Activated T-cell treated with anti-CD3 and anti-CD28 coated beads, Interleukin-2, amount 50 U/mL, for 72 hours (primary cell): Measurements from ENCODE around the gene UROC1. TPM values are rescaled to one million over a fixed set of nuclear protein-coding genes. Genes with fewer than 3 reads are reported as not detected.

Experiments
- ATAC-seq, 2 donors: fragments of 150-1000 bp; cut with Tn5 transposase; replicated peaks in 1 of 2; 2 replicates each; pipeline ENCODE4 v1.10.0; 2021; ENCODE audit warnings: moderate library complexity in 2 of 2, mild to moderate bottlenecking in 1 of 2
- DNase-seq, 2 donors: peaks; one replicate each; pipeline ENCODE4 v3.0.0; 2021 to 2022; ENCODE audit warnings: mixed read lengths in 1 of 2
- H3K27ac Mint-ChIP-seq: one replicate; pipeline ENCODE4 v1.8.0; 2022; ENCODE audit warnings: mild to moderate bottlenecking, moderate library complexity, mixed read lengths
- H3K27me3 Mint-ChIP-seq: one replicate; pipeline ENCODE4 v1.8.0; 2022; ENCODE audit warnings: low read depth, mixed read lengths
- H3K36me3 Mint-ChIP-seq, 2 donors: one replicate each; pipeline ENCODE4 v1.8.0; 2022; ENCODE audit warnings: mixed read lengths in 2 of 2, mild to moderate bottlenecking in 1 of 2; ENCODE audit not compliant: insufficient read depth in 2 of 2
- H3K4me1 Mint-ChIP-seq: one replicate; pipeline ENCODE4 v1.8.0; 2022; ENCODE audit warnings: low read depth, mixed read lengths
- H3K4me3 Mint-ChIP-seq, 2 donors: one replicate each; pipeline ENCODE4 v1.8.0; 2022; ENCODE audit warnings: mild to moderate bottlenecking in 2 of 2, mixed read lengths in 2 of 2, moderate library complexity in 2 of 2
- H3K9me3 Mint-ChIP-seq, 2 donors: one replicate each; pipeline ENCODE4 v1.8.0; 2022; ENCODE audit warnings: mixed read lengths in 2 of 2
- total RNA-seq, 2 donors: library from RNA; stranded (reverse); gene quantifications; one replicate each; pipeline ENCODE4 v1.2.3, GENCODE V29; 2022

Gene UROC1
- total RNA-seq, 2 donors from 2014 or later, result not detected

- Mint-ChIP-seq H3K4me3 (no peak overlapping the region), H3K27me3 (no peaks in the 10 kb centered on the region), H3K36me3 (no peaks in the 10 kb centered on the region), H3K9me3 (no peaks in the 10 kb centered on the region), H3K4me1 (peaks cover 14% of the 10 kb centered on the region), H3K27ac (no peak overlapping the region)
- peak; percentile 50 to 67 for ATAC-seq
- peak in 1 of 2 donors; percentile 13 for DNase-seq
Measured at GRCh38 chr3:126487151-126487771, 30.3 kb downstream of the UROC1 start.

- H3K27ac Mint-ChIP-seq, result no peak overlapping the region
- H3K9me3 Mint-ChIP-seq, result no peaks in the 10 kb centered on the region
- H3K36me3 Mint-ChIP-seq, result no peaks in the 10 kb centered on the region
Measured at GRCh38 chr3:126486360-126486847, 31.2 kb downstream of the UROC1 start.

GRCh38 chr3:126485956-126486355, 31.6 kb downstream of the UROC1 start:
- ATAC-seq (no peak), DNase-seq (no peak)
- Mint-ChIP-seq H3K27me3 (no peaks in the 10 kb centered on the region), H3K27ac (no peak overlapping the region), H3K9me3 (no peaks in the 10 kb centered on the region), H3K4me3 (no peak overlapping the region), H3K36me3 (no peaks in the 10 kb centered on the region), H3K4me1 (peaks cover 14% of the 10 kb centered on the region)

More at GRCh38 chr3:126486360-126486847, 31.2 kb downstream of the UROC1 start:
- no peak for DNase-seq
- Mint-ChIP-seq H3K27me3 (no peaks in the 10 kb centered on the region), H3K4me3 (no peak overlapping the region), H3K4me1 (peaks cover 14% of the 10 kb centered on the region)
- no peak for ATAC-seq

GRCh38 chr3:126485176-126485897, 32.2 kb downstream of the UROC1 start:
- H3K4me3 Mint-ChIP-seq, result no peak overlapping the region
- H3K9me3 Mint-ChIP-seq, result no peaks in the 10 kb centered on the region
- no peak for ATAC-seq
- no peak overlapping the region for H3K27ac Mint-ChIP-seq
- DNase-seq, result no peak
- H3K4me1 Mint-ChIP-seq, result peaks cover 14% of the 10 kb centered on the region
- no peaks in the 10 kb centered on the region for H3K36me3 Mint-ChIP-seq
- H3K27me3 Mint-ChIP-seq, result no peaks in the 10 kb centered on the region

- peaks cover 14% of the 10 kb centered on the region for H3K4me1 Mint-ChIP-seq
- DNase-seq (no peak), ATAC-seq (no peak)
- H3K27ac Mint-ChIP-seq, result no peak overlapping the region
- H3K27me3 Mint-ChIP-seq, result no peaks in the 10 kb centered on the region
- no peak overlapping the region for H3K4me3 Mint-ChIP-seq
- H3K36me3 Mint-ChIP-seq, result no peaks in the 10 kb centered on the region
- no peaks in the 10 kb centered on the region for H3K9me3 Mint-ChIP-seq
Measured at GRCh38 chr3:126484662-126485061, 32.9 kb downstream of the UROC1 start.

GRCh38 chr3:126484148-126484547, 33.4 kb downstream of the UROC1 start:
- ATAC-seq (no peak), DNase-seq (no peak)
- Mint-ChIP-seq H3K27ac (no peak overlapping the region), H3K36me3 (no peaks in the 10 kb centered on the region), H3K27me3 (no peaks in the 10 kb centered on the region), H3K9me3 (no peaks in the 10 kb centered on the region), H3K4me3 (no peak overlapping the region), H3K4me1 (peaks cover 14% of the 10 kb centered on the region)

- DNase-seq (no peak), ATAC-seq (no peak)
- no peak overlapping the region for H3K27ac Mint-ChIP-seq
- no peaks in the 10 kb centered on the region for H3K36me3 Mint-ChIP-seq
- H3K4me3 Mint-ChIP-seq, result no peak overlapping the region
- no peaks in the 10 kb centered on the region for H3K27me3 Mint-ChIP-seq
- peaks cover 14% of the 10 kb centered on the region for H3K4me1 Mint-ChIP-seq
- H3K9me3 Mint-ChIP-seq, result no peaks in the 10 kb centered on the region
Measured at GRCh38 chr3:126483321-126483761, 34.2 kb downstream of the UROC1 start.

GRCh38 chr3:126482503-126483255, 34.9 kb downstream of the UROC1 start:
- no peak for ATAC-seq
- Mint-ChIP-seq H3K36me3 (no peaks in the 10 kb centered on the region), H3K4me1 (peaks cover 14% of the 10 kb centered on the region), H3K27me3 (no peaks in the 10 kb centered on the region), H3K9me3 (no peaks in the 10 kb centered on the region), H3K4me3 (no peak overlapping the region), H3K27ac (no peak overlapping the region)
- DNase-seq, result no peak

- DNase-seq (no peak), ATAC-seq (no peak)
- Mint-ChIP-seq H3K27ac (no peak overlapping the region), H3K4me1 (peaks cover 12% of the 10 kb centered on the region), H3K27me3 (no peaks in the 10 kb centered on the region), H3K36me3 (no peaks in the 10 kb centered on the region), H3K9me3 (no peaks in the 10 kb centered on the region), H3K4me3 (no peak overlapping the region)
Measured at GRCh38 chr3:126481808-126482502, 35.6 kb downstream of the UROC1 start.

- Mint-ChIP-seq H3K27me3 (no peaks in the 10 kb centered on the region), H3K4me3 (no peak overlapping the region), H3K4me1 (peaks cover 9% of the 10 kb centered on the region), H3K27ac (no peak overlapping the region), H3K36me3 (no peaks in the 10 kb centered on the region), H3K9me3 (no peaks in the 10 kb centered on the region)
- DNase-seq, result no peak
- no peak for ATAC-seq
Measured at GRCh38 chr3:126480861-126481260, 36.7 kb downstream of the UROC1 start.

- DNase-seq (no peak), ATAC-seq (no peak)
- no peaks in the 10 kb centered on the region for H3K36me3 Mint-ChIP-seq
- H3K27me3 Mint-ChIP-seq, result no peaks in the 10 kb centered on the region
- peaks cover 9% of the 10 kb centered on the region for H3K4me1 Mint-ChIP-seq
- no peak overlapping the region for H3K27ac Mint-ChIP-seq
- H3K4me3 Mint-ChIP-seq, result no peak overlapping the region
- no peaks in the 10 kb centered on the region for H3K9me3 Mint-ChIP-seq
Measured at GRCh38 chr3:126480206-126480605, 37.4 kb downstream of the UROC1 start.

- H3K27ac Mint-ChIP-seq, result no peak overlapping the region
- ATAC-seq (no peak), DNase-seq (no peak)
- peaks cover 10% of the 10 kb centered on the region for H3K4me1 Mint-ChIP-seq
- no peak overlapping the region for H3K4me3 Mint-ChIP-seq
- H3K9me3 Mint-ChIP-seq, result no peaks in the 10 kb centered on the region
- no peaks in the 10 kb centered on the region for H3K27me3 Mint-ChIP-seq
- no peaks in the 10 kb centered on the region for H3K36me3 Mint-ChIP-seq
Measured at GRCh38 chr3:126479642-126480041, 37.9 kb downstream of the UROC1 start.
